Stomach (tissue), 4 donors: ENCODE measurements around the gene IGSF21.

Experiments
- CTCF ChIP-seq, 7 experiments: fragments of 450-650 bp in 4 of 7; fragments of 200-600 bp in 3 of 7; sonication (generic) in 3 of 7; IDR thresholded peaks; one replicate each; pipeline ENCODE4 v1.5.1; 2016 to 2019; ENCODE audit warnings: antibody characterized with exemption in 7 of 7, control low read depth in 2 of 7, mild to moderate bottlenecking in 1 of 7
- EP300 ChIP-seq: sonication (generic); formaldehyde crosslinking; IDR thresholded peaks from one replicate; pipeline ENCODE4 v1.6.1; 2017; ENCODE audit warnings: antibody characterized with exemption
- POLR2A ChIP-seq, 4 donors: fragments of 450-650 bp; IDR thresholded peaks; one replicate each; pipeline ENCODE4 v1.6.1; 2016; ENCODE audit warnings: antibody characterized with exemption in 4 of 4, control low read depth in 2 of 4, mild to moderate bottlenecking in 1 of 4, moderate library complexity in 1 of 4
- POLR2AphosphoS5 ChIP-seq, 3 donors: sonication (generic); formaldehyde crosslinking; IDR thresholded peaks; one replicate each; pipeline ENCODE4 v1.6.1; 2016; ENCODE audit warnings: antibody characterized with exemption in 3 of 3

DNA sequence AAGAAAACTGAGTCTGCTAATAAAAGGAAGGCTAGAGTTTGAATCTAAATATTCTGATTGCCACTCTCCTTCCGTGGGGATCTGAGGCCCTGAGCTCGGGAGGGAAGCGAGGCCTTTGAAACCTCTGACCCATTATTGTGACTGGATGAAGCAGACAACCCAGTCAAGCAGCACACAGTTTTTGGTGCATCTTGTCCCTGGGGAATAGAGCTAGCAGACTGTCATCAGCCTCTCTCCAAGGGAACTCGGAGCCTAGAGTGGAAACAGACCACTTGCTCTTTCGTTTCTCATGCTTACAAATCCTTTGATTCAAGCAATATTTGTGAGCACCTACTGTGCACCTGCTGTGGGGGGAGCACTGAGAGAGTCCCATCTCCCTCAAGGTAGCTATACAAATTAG, 240.0 kb downstream of the IGSF21 start:
- TF ChIP-seq POLR2AphosphoS5 (IDR thresholded peaks at IDR 0.05) (no peak), CTCF (IDR thresholded peaks at IDR 0.05) (no peak), POLR2A (IDR thresholded peaks at IDR 0.05) (no peak), EP300 (no peak)
